Measurements from ENCODE around the gene TSC22D1. TPM values are rescaled to one million over a fixed set of nuclear protein-coding genes. Genes with fewer than 3 reads are reported as not detected.

The TSC22D1 gene
- total RNA-seq, 1 experiment from 2014 or later, result 20.1 TPM

GRCh38 chr13:44382635-44383145 is 193.4 kb downstream of the TSC22D1 start:
- Histone ChIP-seq H2AFZ (ENCODE audit: low read length) (no peak overlapping the region), H3K4me3 (ENCODE audit: low read length) (no peak overlapping the region), H4K20me1 (ENCODE audit: insufficient read depth, low read depth, low read length) (no peaks in the 10 kb centered on the region), H3K4me2 (ENCODE audit: low read depth, low read length, poor library complexity, severe bottlenecking) (no peak overlapping the region), H3K9ac (ENCODE audit: low read length) (no peak overlapping the region), H3K9me3 (ENCODE audit: low read length) (no peaks in the 10 kb centered on the region), H3K27me3 (ENCODE audit: low read length) (no peaks in the 10 kb centered on the region), H3K36me3 (ENCODE audit: insufficient read depth, low read length) (no peaks in the 10 kb centered on the region), H3K27ac (ENCODE audit: low read length) (no peak overlapping the region), H3K4me1 (ENCODE audit: low read length) (no peaks in the 10 kb centered on the region), H3K79me2 (ENCODE audit: low read length) (no peaks in the 10 kb centered on the region), H3K9me2 (replicated peaks; ENCODE audit: insufficient read depth, low read length) (no peaks in the 10 kb centered on the region)
- no peak for DNase-seq

Other genes with a start within 250 kb of the TSC22D1 start
- gene SERP2, start 202.5 kb downstream of the TSC22D1 start, total RNA-seq (2014; rRNA removed; shearing (Covaris generic); ENCODE audit: low replicate concordance), result not detected in 2 replicates